Adrenal gland (tissue), 5 donors: Measurements from ENCODE around the gene PRICKLE1.

Experiments
- CTCF ChIP-seq, 6 experiments: fragments of 450-650 bp in 4 of 6; fragments of 200-600 bp in 2 of 6; sonication (generic) in 1 of 6; IDR thresholded peaks; 1 replicate in 5 of 6; 2 replicates in 1 of 6; pipeline versions ENCODE4 v1.5.1 to v1.8.0; 2016 to 2021; ENCODE audit warnings: antibody characterized with exemption in 6 of 6, mild to moderate bottlenecking in 2 of 6, moderate library complexity in 1 of 6
- POLR2A ChIP-seq, 2 donors: fragments of 450-650 bp; IDR thresholded peaks; one replicate each; pipeline ENCODE4 v1.6.1; 2017; ENCODE audit warnings: antibody characterized with exemption in 2 of 2, mild to moderate bottlenecking in 2 of 2, moderate library complexity in 1 of 2
- donor health status: DM: no; HTN: no; CAD: no.

GRCh38 chr12:42627151-42627550 is 37.6 kb upstream of the PRICKLE1 start:
- TF ChIP-seq CTCF (IDR thresholded peaks at IDR 0.05) (no peak), POLR2A (IDR thresholded peaks at IDR 0.05) (no peak)
